H9 (cell line): Measurements from ENCODE around the gene GOLGA1. TPM values are rescaled to one million over a fixed set of nuclear protein-coding genes. Genes with fewer than 3 reads are reported as not detected.

Experiments
- DNase-seq: peaks from one replicate; pipeline ENCODE4 v3.0.0-alpha.2; 2017
- H2AFZ ChIP-seq: one replicate; pipeline ENCODE4 v1.6.1; 2013; ENCODE audit warnings: mild to moderate bottlenecking, low read length, control low read depth, moderate library complexity
- H2AK5ac ChIP-seq: 2 replicates; pipeline ENCODE4 v1.6.1; 2013; ENCODE audit warnings: low read length, control low read depth, mixed read lengths; ENCODE audit not compliant: insufficient read length
- H2BK120ac ChIP-seq: one replicate; pipeline ENCODE4 v1.6.1; 2013; ENCODE audit warnings: low read depth, mild to moderate bottlenecking, low read length, control low read depth, inconsistent platforms; ENCODE audit not compliant: poor library complexity, severe bottlenecking
- H2BK12ac ChIP-seq: 2 replicates; pipeline ENCODE4 v1.6.1; 2013; ENCODE audit warnings: low read length, control low read depth, mixed read lengths, low read depth; ENCODE audit not compliant: insufficient read length
- H2BK15ac ChIP-seq: 2 replicates; pipeline ENCODE4 v1.6.1; 2013; ENCODE audit warnings: low read depth, low read length, control low read depth
- H2BK20ac ChIP-seq: one replicate; pipeline ENCODE4 v1.6.1; 2013; ENCODE audit warnings: low read depth, mild to moderate bottlenecking, low read length, control low read depth, inconsistent platforms; ENCODE audit not compliant: poor library complexity, severe bottlenecking
- H2BK5ac ChIP-seq: 2 replicates; pipeline ENCODE4 v1.6.1; 2013; ENCODE audit warnings: low read length, control low read depth, mixed read lengths; ENCODE audit not compliant: insufficient read length
- H3K14ac ChIP-seq: 2 replicates; pipeline ENCODE4 v1.6.1; 2013; ENCODE audit warnings: low read length, control low read depth; ENCODE audit not compliant: insufficient read depth
- H3K18ac ChIP-seq: 2 replicates; pipeline ENCODE4 v1.6.1; 2013; ENCODE audit warnings: low read depth, mild to moderate bottlenecking, mixed read lengths, low read length, control low read depth; ENCODE audit not compliant: insufficient read length
- H3K23ac ChIP-seq: 2 replicates; pipeline ENCODE4 v1.6.1; 2013; ENCODE audit warnings: low read length, control low read depth, mixed read lengths, low read depth; ENCODE audit not compliant: insufficient read length
- H3K23me2 ChIP-seq: 2 replicates; pipeline ENCODE4 v1.6.1; 2013; ENCODE audit warnings: low read depth, mild to moderate bottlenecking, mixed read lengths, low read length, control low read depth; ENCODE audit not compliant: insufficient read length, poor library complexity, severe bottlenecking
- H3K27ac ChIP-seq: 2 replicates; pipeline ENCODE4 v1.5.1; 2013; ENCODE audit warnings: low read length, control low read depth, mixed read lengths, low read depth; ENCODE audit not compliant: insufficient read length
- H3K27me3 ChIP-seq: 2 replicates; pipeline ENCODE4 v1.6.1; 2013; ENCODE audit warnings: low read length, control low read depth, inconsistent platforms; ENCODE audit not compliant: insufficient read depth
- H3K4ac ChIP-seq: 2 replicates; pipeline ENCODE4 v1.6.1; 2013; ENCODE audit warnings: low read depth, mild to moderate bottlenecking, control low read depth, inconsistent platforms, low read length, moderate library complexity
- H3K4me1 ChIP-seq: 2 replicates; pipeline ENCODE4 v1.6.1; 2013; ENCODE audit warnings: low read length, control low read depth, inconsistent platforms; ENCODE audit not compliant: insufficient read depth
- H3K4me2 ChIP-seq: 2 replicates; pipeline ENCODE4 v1.6.1; 2013; ENCODE audit warnings: low read length, control low read depth, mixed read lengths; ENCODE audit not compliant: insufficient read length, insufficient read depth
- H3K56ac ChIP-seq: 2 replicates; pipeline ENCODE4 v1.6.1; 2013; ENCODE audit warnings: low read depth, mild to moderate bottlenecking, mixed read lengths, low read length, control low read depth; ENCODE audit not compliant: insufficient read length
- H3K79me1 ChIP-seq: 2 replicates; pipeline ENCODE4 v1.6.1; 2013; ENCODE audit warnings: low read depth, mild to moderate bottlenecking, moderate library complexity, low read length, control low read depth, inconsistent platforms; ENCODE audit not compliant: insufficient read depth, poor library complexity, severe bottlenecking
- H3K79me2 ChIP-seq: 2 replicates; pipeline ENCODE4 v1.6.1; 2013; ENCODE audit warnings: low read length, control low read depth, inconsistent platforms; ENCODE audit not compliant: insufficient read depth
- H3K9ac ChIP-seq: 2 replicates; pipeline ENCODE4 v1.6.1; 2013; ENCODE audit warnings: low read length, control low read depth, mixed read lengths; ENCODE audit not compliant: insufficient read length; ENCODE audit errors: extremely low read depth
- H3K9me3 ChIP-seq: one replicate; pipeline ENCODE4 v1.6.1; 2013; ENCODE audit warnings: low read depth, low read length, inconsistent platforms; ENCODE audit not compliant: control insufficient read depth
- H3T11ph ChIP-seq: one replicate; pipeline ENCODE4 v1.6.1; 2013; ENCODE audit warnings: mild to moderate bottlenecking, low read length, control low read depth, inconsistent platforms
- H4K20me1 ChIP-seq: one replicate; pipeline ENCODE4 v1.6.1; 2013; ENCODE audit not compliant: control insufficient read depth, insufficient read length, insufficient read depth
- H4K5ac ChIP-seq: 2 replicates; pipeline ENCODE4 v1.6.1; 2013; ENCODE audit warnings: low read depth, mild to moderate bottlenecking, mixed read lengths, low read length, control low read depth; ENCODE audit not compliant: insufficient read length
- H4K8ac ChIP-seq: replicated peaks from 2 replicates; pipeline ENCODE4 v1.6.1; 2013; ENCODE audit warnings: low read length, control low read depth, mixed read lengths, low read depth; ENCODE audit not compliant: insufficient read length
- H4K91ac ChIP-seq: 2 replicates; pipeline ENCODE4 v1.6.1; 2013; ENCODE audit warnings: low read depth, mild to moderate bottlenecking, moderate library complexity, mixed read lengths, low read length, control low read depth; ENCODE audit not compliant: insufficient read length
- H3K27ac Mint-ChIP-seq, 3 experiments: 2 replicates in 2 of 3; 3 replicates in 1 of 3; pipeline ENCODE4 v1.8.0; 2020 to 2021; ENCODE audit warnings: mixed read lengths in 3 of 3, mild to moderate bottlenecking in 1 of 3, moderate library complexity in 1 of 3
- H3K27me3 Mint-ChIP-seq: 2 replicates; pipeline ENCODE4 v1.8.0; 2021; ENCODE audit warnings: low read depth, mild to moderate bottlenecking, moderate library complexity, mixed read lengths
- H3K36me3 Mint-ChIP-seq, 3 experiments: 2 replicates in 2 of 3; 3 replicates in 1 of 3; pipeline ENCODE4 v1.8.0; 2020 to 2021; ENCODE audit warnings: low read depth in 3 of 3, mixed read lengths in 3 of 3; ENCODE audit not compliant: insufficient read depth in 1 of 3
- H3K4me1 Mint-ChIP-seq, 2 experiments: 2 replicates each; pipeline ENCODE4 v1.8.0; 2020; ENCODE audit warnings: mixed read lengths in 2 of 2
- H3K4me3 Mint-ChIP-seq, 2 experiments: 2 replicates in 1 of 2; 3 replicates in 1 of 2; pipeline ENCODE4 v1.8.0; 2020 to 2021; ENCODE audit warnings: mild to moderate bottlenecking in 2 of 2, mixed read lengths in 2 of 2, moderate library complexity in 1 of 2
- H3K9me3 Mint-ChIP-seq, 2 experiments: 2 replicates in 1 of 2; 3 replicates in 1 of 2; pipeline ENCODE4 v1.8.0; 2020; ENCODE audit warnings: mild to moderate bottlenecking in 2 of 2, mixed read lengths in 2 of 2, moderate library complexity in 1 of 2
- WGBS: extraction: QIAGEN DNeasy Blood & Tissue Kit; methylation state at CpG from one replicate; pipeline ENCODE4 v1.1.7; 2013; ENCODE audit warnings: missing lambda C conversion rate, low lambda C conversion rate, mixed read lengths; ENCODE audit not compliant: insufficient read length; ENCODE audit errors: extremely low coverage; 5-methylcytosine and 5-hydroxymethylcytosine counted together
- total RNA-seq: library from RNA; stranded (reverse); gene quantifications from 2 replicates; pipeline ENCODE4 v1.2.1, GENCODE V29; 2021
- TF ChIP-seq, protein P1 (sequence below): fragments of 200-600 bp; sonication (generic); conservative IDR thresholded peaks from 3 replicates; pipeline ENCODE4 v1.8.0; 2021; ENCODE audit warnings: antibody characterized with exemption, mild to moderate bottlenecking

Gene GOLGA1
- total RNA-seq, 1 experiment from 2014 or later, result 7.6 TPM

DNA sequence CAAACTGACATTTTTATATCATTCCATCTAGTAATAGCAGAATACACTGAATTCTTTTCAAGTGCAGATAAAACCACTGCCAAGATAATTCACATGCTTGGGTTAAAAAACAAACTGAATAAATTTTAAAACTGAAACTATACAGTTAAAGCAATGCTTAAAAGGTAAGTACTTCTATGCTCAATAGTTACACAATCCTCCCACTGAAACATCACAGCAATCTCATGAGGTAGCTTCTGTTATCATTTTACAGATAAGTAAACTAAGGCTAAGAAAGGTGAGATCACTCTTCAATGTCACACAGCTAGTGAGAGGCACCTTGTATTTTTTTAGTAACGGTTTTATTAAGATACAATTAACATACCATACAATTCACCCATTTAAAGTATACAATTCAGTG lies 13.4 kb upstream of the GOLGA1 start:
- Histone ChIP-seq H3K14ac (no peak overlapping the region), H3K9me3 (no peaks in the 10 kb centered on the region), H3T11ph (no peak overlapping the region), H3K23me2 (no peaks in the 10 kb centered on the region), H4K8ac (no peak overlapping the region), H3K9ac (no peak overlapping the region), H4K5ac (no peak overlapping the region), H3K79me1 (no peaks in the 10 kb centered on the region), H2BK120ac (no peak overlapping the region), H3K4me2 (no peak overlapping the region), H2AFZ (no peak overlapping the region), H3K27ac (no peak overlapping the region), H3K4ac (no peak overlapping the region), H4K20me1 (no peaks in the 10 kb centered on the region), H3K79me2 (no peaks in the 10 kb centered on the region), H2BK20ac (no peak overlapping the region), H3K4me1 (no peaks in the 10 kb centered on the region), H3K27me3 (no peaks in the 10 kb centered on the region), H3K23ac (no peak overlapping the region), H2BK5ac (no peak overlapping the region), H3K56ac (no peak overlapping the region), H2BK12ac (no peak overlapping the region), H2BK15ac (no peak overlapping the region), H3K18ac (no peak overlapping the region), H4K91ac (no peak overlapping the region), H2AK5ac (no peak overlapping the region)
- TF ChIP-seq, protein P1, sequence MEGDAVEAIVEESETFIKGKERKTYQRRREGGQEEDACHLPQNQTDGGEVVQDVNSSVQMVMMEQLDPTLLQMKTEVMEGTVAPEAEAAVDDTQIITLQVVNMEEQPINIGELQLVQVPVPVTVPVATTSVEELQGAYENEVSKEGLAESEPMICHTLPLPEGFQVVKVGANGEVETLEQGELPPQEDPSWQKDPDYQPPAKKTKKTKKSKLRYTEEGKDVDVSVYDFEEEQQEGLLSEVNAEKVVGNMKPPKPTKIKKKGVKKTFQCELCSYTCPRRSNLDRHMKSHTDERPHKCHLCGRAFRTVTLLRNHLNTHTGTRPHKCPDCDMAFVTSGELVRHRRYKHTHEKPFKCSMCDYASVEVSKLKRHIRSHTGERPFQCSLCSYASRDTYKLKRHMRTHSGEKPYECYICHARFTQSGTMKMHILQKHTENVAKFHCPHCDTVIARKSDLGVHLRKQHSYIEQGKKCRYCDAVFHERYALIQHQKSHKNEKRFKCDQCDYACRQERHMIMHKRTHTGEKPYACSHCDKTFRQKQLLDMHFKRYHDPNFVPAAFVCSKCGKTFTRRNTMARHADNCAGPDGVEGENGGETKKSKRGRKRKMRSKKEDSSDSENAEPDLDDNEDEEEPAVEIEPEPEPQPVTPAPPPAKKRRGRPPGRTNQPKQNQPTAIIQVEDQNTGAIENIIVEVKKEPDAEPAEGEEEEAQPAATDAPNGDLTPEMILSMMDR, result no peak
- Mint-ChIP-seq H3K9me3 (no peaks in the 10 kb centered on the region), H3K36me3 (peaks cover 4 to 17% (median 9%) of the 10 kb centered on the region in 3 experiments; a peak in 5 of 7 replicates), H3K27me3 (no peaks in the 10 kb centered on the region), H3K27ac (no peak overlapping the region), H3K4me3 (no peak overlapping the region), H3K4me1 (no peaks in the 10 kb centered on the region)
- DNase-seq, result no peak
- no CpG with 5 or more reads among the region's 1 CpG for WGBS
